ENCODE data around the gene TAX1BP1. TPM values are rescaled to one million over a fixed set of nuclear protein-coding genes. Genes with fewer than 3 reads are reported as not detected.

Gene TAX1BP1
- total and polyA plus RNA-seq, 2 donors (not counting 3 experiments of a cell fraction or from before 2014, with no cell fraction given): 77.7 to 93.2 TPM

- Histone ChIP-seq H3K79me2 (ENCODE audit: control insufficient read depth, insufficient read depth, low read length) (peaks cover 2% of the 10 kb centered on the region), H3K36me3 (ENCODE audit: control insufficient read depth in 2 of 2, extremely low read depth in 1 of 2, insufficient read depth in 2 of 2, low read length in 2 of 2) (no peaks in the 10 kb centered on the region), H3K9me1 (replicated peaks; ENCODE audit: control insufficient read depth, extremely low read depth, insufficient read depth, low read length) (no peaks in the 10 kb centered on the region), H4K20me1 (replicated peaks; ENCODE audit: control insufficient read depth, extremely low read depth, insufficient read depth, low read length) (no peaks in the 10 kb centered on the region), H3K4me1 (ENCODE audit: control insufficient read depth, extremely low read depth, insufficient read depth, low read length) (no peaks in the 10 kb centered on the region), H3K9me3 (replicated peaks; ENCODE audit: control insufficient read depth, insufficient read depth, low read length) (no peaks in the 10 kb centered on the region), H3K4me2 (ENCODE audit: insufficient read depth, low read length) (no peak overlapping the region), H3K27me3 (ENCODE audit: control insufficient read depth in 2 of 2, insufficient read depth in 2 of 2, low read length in 2 of 2) (no peaks in the 10 kb centered on the region), H2AFZ (ENCODE audit: low read depth, low read length) (no peak overlapping the region), H3K4me3 (replicated peaks in 1 of 3; ENCODE audit: insufficient read depth in 1 of 3, low read depth in 1 of 3, low read length in 3 of 3) (no peak overlapping the region), H3K27ac (ENCODE audit: insufficient read depth, low read depth, low read length) (no peak overlapping the region), H3K9ac (replicated peaks; ENCODE audit: extremely low read depth, insufficient read depth, low read length) (no peak overlapping the region)
- dilution Hi-C loops (cut with MboI; ENCODE audit: extremely low pct_ligation_motif_present, low sequenced_read_pairs) (no loop called here), intact Hi-C loops (cut with micrococcal nuclease) (no loop called here)
- FAIRE-seq (no peak), DNase-seq (ENCODE audit: low read depth, low spot score) (peak; percentile 46)
- ChIA-PET POLR2A (no interaction called here), CTCF (interaction anchor here (0.7 to 6.6 kb wide), 7 partner anchors 8 to 332 kb away, joined by 3 to 42 read pairs (median 4); no protein-coding TSS in a partner anchor)
- no TSS peak for BruUV-seq (replicated peaks)
- TF ChIP-seq CTCF (IDR thresholded peaks at IDR 0.05; ENCODE audit: extremely low read depth in 1 of 2, insufficient read depth in 1 of 2, low read depth in 1 of 2, low read length in 2 of 2) (no peak), POLR2AphosphoS5 (IDR thresholded peaks at IDR 0.05; ENCODE audit: insufficient read depth, low read depth, low read length) (no peak), FOS (IDR thresholded peaks at IDR 0.05; ENCODE audit: borderline replicate concordance, insufficient read depth, low read length) (no peak), JUN (IDR thresholded peaks at IDR 0.05; ENCODE audit: borderline replicate concordance, insufficient read depth, insufficient read length, low read depth) (no peak), MAX (IDR thresholded peaks at IDR 0.05; ENCODE audit: insufficient read depth, insufficient read length) (no peak), POLR2A (IDR thresholded peaks at IDR 0.05; ENCODE audit: low read depth, low read length) (no peak), GATA2 (IDR thresholded peaks at IDR 0.05; ENCODE audit: insufficient read depth, insufficient read length, low read depth, low read length) (no peak)
Observed at GRCh38 chr7:27763983-27764508, 24.1 kb downstream of the TAX1BP1 start.

All from endothelial cell of umbilical vein (primary cell).